ENCODE measurements around the gene LGALS8. TPM values are rescaled to one million over a fixed set of nuclear protein-coding genes. Genes with fewer than 3 reads are reported as not detected.

Gene LGALS8
- total RNA-seq, 1 experiment from 2014 or later, result 221 TPM

DNA sequence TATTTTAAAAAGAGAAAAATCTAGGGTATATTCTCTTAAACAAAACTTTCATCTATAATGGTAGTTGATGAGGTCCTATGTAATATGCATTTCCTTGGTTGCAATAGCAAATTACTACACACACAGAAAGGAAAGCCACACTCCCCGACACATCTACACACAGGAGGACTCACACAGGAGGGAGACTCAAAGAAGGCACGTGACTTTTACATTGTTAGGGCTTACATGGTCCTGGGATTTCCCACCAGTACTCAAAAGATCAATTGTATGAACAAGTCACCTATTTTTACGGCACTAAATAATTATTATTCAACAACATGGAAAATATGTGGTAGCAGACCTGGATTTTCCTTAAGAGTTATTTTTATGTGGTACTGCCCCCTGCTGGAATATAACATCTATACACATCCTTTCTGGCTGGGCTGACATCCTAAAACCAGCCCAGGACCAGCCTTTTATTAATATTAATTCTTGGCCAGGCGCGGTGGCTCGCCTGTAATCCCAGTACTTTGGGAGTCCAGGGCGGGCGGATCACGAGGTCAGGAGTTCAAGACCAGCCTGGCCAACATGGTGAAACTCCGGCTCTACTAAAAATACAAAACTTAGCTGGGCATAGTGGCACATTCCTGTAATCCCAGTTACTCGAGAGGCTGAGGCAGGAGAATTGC lies 33.9 kb upstream of the LGALS8 start:
- no peaks in the 10 kb centered on the region for H3K36me3 ChIP-seq (ENCODE audit: control insufficient read depth, insufficient read depth, low read length)
- no peak overlapping the region for H3K4me3 ChIP-seq (ENCODE audit: low read depth in 2 of 2, low read length in 2 of 2)
- ChIA-PET POLR2A (no interaction called here), CTCF (interaction anchor here (0.6 kb wide), 1 partner anchor 310 kb away, joined by 3 read pairs; no protein-coding TSS in a partner anchor)
- H3K9me3 ChIP-seq (ENCODE audit: control insufficient read depth, insufficient read depth, low read depth, low read length), result no peaks in the 10 kb centered on the region
- peaks cover 36% of the 10 kb centered on the region for H3K4me1 ChIP-seq (ENCODE audit: control insufficient read depth, insufficient read depth, low read length)
- in situ Hi-C loops (cut with HindIII; ENCODE audit: low pct_unique_long_range_greater_than_20kb, low sequenced_read_pairs), result loop anchor here (10.0 kb wide), 1 partner anchor 145 kb away; no protein-coding TSS in a partner anchor
- H3K27ac ChIP-seq (ENCODE audit: low read length), result peak overlapping the region; percentile 89
- peak; percentile 24 for DNase-seq (ENCODE audit: low read depth, low spot score)
- TF ChIP-seq SIN3A (IDR thresholded peaks at IDR 0.05; ENCODE audit: borderline replicate concordance, insufficient read depth, low read depth, low read length), result no peak
- no peak for TF ChIP-seq TCF7L2 (IDR thresholded peaks at IDR 0.05; ENCODE audit: low read depth, low read length)
- TF ChIP-seq, protein P1, sequence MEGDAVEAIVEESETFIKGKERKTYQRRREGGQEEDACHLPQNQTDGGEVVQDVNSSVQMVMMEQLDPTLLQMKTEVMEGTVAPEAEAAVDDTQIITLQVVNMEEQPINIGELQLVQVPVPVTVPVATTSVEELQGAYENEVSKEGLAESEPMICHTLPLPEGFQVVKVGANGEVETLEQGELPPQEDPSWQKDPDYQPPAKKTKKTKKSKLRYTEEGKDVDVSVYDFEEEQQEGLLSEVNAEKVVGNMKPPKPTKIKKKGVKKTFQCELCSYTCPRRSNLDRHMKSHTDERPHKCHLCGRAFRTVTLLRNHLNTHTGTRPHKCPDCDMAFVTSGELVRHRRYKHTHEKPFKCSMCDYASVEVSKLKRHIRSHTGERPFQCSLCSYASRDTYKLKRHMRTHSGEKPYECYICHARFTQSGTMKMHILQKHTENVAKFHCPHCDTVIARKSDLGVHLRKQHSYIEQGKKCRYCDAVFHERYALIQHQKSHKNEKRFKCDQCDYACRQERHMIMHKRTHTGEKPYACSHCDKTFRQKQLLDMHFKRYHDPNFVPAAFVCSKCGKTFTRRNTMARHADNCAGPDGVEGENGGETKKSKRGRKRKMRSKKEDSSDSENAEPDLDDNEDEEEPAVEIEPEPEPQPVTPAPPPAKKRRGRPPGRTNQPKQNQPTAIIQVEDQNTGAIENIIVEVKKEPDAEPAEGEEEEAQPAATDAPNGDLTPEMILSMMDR (IDR thresholded peaks at IDR 0.05), result peak; percentile 71
- no TSS peak for BruUV-seq (replicated peaks)
- peak; percentile 77 for ATAC-seq
- no peaks in the 10 kb centered on the region for H3K27me3 ChIP-seq (ENCODE audit: control insufficient read depth, insufficient read depth, low read length)
- intact Hi-C loops (cut with micrococcal nuclease; ENCODE audit: unreplicated experiment), result loop anchor here (10.0 kb wide), 1 partner anchor 385 kb away; no protein-coding TSS in a partner anchor

DNA sequence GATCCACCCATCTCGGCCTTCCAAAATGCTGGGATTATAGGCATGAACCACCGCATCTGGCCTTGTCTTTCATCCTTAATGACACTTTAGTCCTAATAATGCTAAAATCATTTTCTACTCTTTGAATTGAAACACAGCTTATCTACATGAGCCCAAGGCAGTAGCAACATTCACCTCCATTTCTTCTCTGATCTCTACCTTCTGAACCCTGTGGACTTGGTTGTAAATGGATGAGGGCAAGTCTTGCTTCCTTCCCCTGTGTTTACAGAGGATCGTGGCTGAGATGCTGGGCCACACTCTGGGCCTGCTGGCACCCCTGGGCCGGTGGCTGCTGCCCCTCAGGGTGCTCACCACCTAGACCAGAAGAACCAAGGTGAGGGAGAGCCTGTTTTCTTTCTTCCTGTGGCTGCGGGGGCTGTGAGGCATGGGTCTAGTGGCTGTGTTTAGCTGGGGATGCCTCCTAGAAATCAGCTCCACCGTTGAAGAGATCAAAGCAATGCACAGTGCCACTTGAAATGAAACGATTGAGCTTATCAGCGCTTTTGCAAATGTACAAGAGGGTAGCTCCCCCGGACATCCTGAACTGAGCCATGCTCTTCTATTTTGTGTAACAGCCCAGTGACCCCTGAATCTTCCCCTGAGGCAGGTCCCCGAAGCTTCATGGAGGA lies 32.2 kb upstream of the LGALS8 start:
- H3K27me3 ChIP-seq (ENCODE audit: control insufficient read depth, insufficient read depth, low read length), result no peaks in the 10 kb centered on the region
- in situ Hi-C loops (cut with HindIII; ENCODE audit: low pct_unique_long_range_greater_than_20kb, low sequenced_read_pairs) (no loop called here), intact Hi-C loops (cut with micrococcal nuclease; ENCODE audit: unreplicated experiment) (loop anchor here (10.0 kb wide), 1 partner anchor 387 kb away; no protein-coding TSS in a partner anchor)
- ATAC-seq, result no peak
- peaks cover 28% of the 10 kb centered on the region for H3K4me1 ChIP-seq (ENCODE audit: control insufficient read depth, insufficient read depth, low read length)
- no peaks in the 10 kb centered on the region for H3K9me3 ChIP-seq (ENCODE audit: control insufficient read depth, insufficient read depth, low read depth, low read length)
- ChIA-PET CTCF (no interaction called here), POLR2A (no interaction called here)
- BruUV-seq (replicated peaks), result no TSS peak
- TF ChIP-seq TCF7L2 (IDR thresholded peaks at IDR 0.05; ENCODE audit: low read depth, low read length), result peak; percentile 82
- no peak; the same call in 1 of the 2 replicates for TF ChIP-seq POLR2AphosphoS5 (IDR thresholded peaks at IDR 0.05; ENCODE audit: low read depth, low read length)
- H3K27ac ChIP-seq (ENCODE audit: low read length), result peak overlapping the region; percentile 89
- no peak overlapping the region for H3K4me3 ChIP-seq (ENCODE audit: low read depth in 2 of 2, low read length in 2 of 2)
- no peak for DNase-seq (ENCODE audit: low read depth, low spot score)
- H3K36me3 ChIP-seq (ENCODE audit: control insufficient read depth, insufficient read depth, low read length), result no peaks in the 10 kb centered on the region

DNA sequence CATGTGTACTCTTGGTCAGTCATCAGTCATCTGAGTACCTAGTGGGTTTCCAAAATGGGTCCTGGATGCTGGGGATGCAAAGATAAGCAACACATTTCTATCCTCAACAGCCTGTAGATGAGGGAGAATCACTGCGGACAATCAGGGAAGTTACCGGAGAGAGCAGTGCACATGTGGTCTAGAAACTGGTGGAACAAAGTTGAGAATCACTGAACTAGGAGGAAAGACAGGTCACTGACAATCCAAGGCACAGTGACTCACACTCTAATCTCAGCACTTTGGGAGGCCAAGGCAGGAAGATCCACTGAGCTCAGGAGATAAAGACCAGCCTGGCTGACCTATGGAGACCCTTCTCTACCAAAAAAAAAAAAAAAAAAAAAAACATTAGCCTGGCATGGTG lies 31.4 kb upstream of the LGALS8 start:
- intact Hi-C loops (cut with micrococcal nuclease; ENCODE audit: unreplicated experiment) (loop anchor here (10.0 kb wide), 1 partner anchor 388 kb away; no protein-coding TSS in a partner anchor), in situ Hi-C loops (cut with HindIII; ENCODE audit: low pct_unique_long_range_greater_than_20kb, low sequenced_read_pairs) (no loop called here)
- no peaks in the 10 kb centered on the region for H3K27me3 ChIP-seq (ENCODE audit: control insufficient read depth, insufficient read depth, low read length)
- H3K9me3 ChIP-seq (ENCODE audit: control insufficient read depth, insufficient read depth, low read depth, low read length), result no peaks in the 10 kb centered on the region
- no peak for ATAC-seq
- no peaks in the 10 kb centered on the region for H3K36me3 ChIP-seq (ENCODE audit: control insufficient read depth, insufficient read depth, low read length)
- H3K27ac ChIP-seq (ENCODE audit: low read length), result peak overlapping the region; percentile 89
- ChIA-PET CTCF (no interaction called here), POLR2A (no interaction called here)
- no peak overlapping the region for H3K4me3 ChIP-seq (ENCODE audit: low read depth in 2 of 2, low read length in 2 of 2)
- no peak for DNase-seq (ENCODE audit: low read depth, low spot score)
- BruUV-seq (replicated peaks), result no TSS peak
- TF ChIP-seq TCF7L2 (IDR thresholded peaks at IDR 0.05; ENCODE audit: low read depth, low read length) (no peak), SIN3A (IDR thresholded peaks at IDR 0.05; ENCODE audit: borderline replicate concordance, insufficient read depth, low read depth, low read length) (no peak), POLR2AphosphoS5 (IDR thresholded peaks at IDR 0.05; ENCODE audit: low read depth, low read length) (no peak)
- TF ChIP-seq, protein P2, sequence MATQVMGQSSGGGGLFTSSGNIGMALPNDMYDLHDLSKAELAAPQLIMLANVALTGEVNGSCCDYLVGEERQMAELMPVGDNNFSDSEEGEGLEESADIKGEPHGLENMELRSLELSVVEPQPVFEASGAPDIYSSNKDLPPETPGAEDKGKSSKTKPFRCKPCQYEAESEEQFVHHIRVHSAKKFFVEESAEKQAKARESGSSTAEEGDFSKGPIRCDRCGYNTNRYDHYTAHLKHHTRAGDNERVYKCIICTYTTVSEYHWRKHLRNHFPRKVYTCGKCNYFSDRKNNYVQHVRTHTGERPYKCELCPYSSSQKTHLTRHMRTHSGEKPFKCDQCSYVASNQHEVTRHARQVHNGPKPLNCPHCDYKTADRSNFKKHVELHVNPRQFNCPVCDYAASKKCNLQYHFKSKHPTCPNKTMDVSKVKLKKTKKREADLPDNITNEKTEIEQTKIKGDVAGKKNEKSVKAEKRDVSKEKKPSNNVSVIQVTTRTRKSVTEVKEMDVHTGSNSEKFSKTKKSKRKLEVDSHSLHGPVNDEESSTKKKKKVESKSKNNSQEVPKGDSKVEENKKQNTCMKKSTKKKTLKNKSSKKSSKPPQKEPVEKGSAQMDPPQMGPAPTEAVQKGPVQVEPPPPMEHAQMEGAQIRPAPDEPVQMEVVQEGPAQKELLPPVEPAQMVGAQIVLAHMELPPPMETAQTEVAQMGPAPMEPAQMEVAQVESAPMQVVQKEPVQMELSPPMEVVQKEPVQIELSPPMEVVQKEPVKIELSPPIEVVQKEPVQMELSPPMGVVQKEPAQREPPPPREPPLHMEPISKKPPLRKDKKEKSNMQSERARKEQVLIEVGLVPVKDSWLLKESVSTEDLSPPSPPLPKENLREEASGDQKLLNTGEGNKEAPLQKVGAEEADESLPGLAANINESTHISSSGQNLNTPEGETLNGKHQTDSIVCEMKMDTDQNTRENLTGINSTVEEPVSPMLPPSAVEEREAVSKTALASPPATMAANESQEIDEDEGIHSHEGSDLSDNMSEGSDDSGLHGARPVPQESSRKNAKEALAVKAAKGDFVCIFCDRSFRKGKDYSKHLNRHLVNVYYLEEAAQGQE (IDR thresholded peaks at IDR 0.05; ENCODE audit: insufficient read depth in 1 of 2, low read depth in 2 of 2, low read length in 1 of 2), result no peak
- TF ChIP-seq, protein P1 (IDR thresholded peaks at IDR 0.05), result no peak
- H3K4me1 ChIP-seq (ENCODE audit: control insufficient read depth, insufficient read depth, low read length), result peaks cover 22% of the 10 kb centered on the region
